Measurements from ENCODE around the gene FKBP14.

FKBP14 gene

DNA sequence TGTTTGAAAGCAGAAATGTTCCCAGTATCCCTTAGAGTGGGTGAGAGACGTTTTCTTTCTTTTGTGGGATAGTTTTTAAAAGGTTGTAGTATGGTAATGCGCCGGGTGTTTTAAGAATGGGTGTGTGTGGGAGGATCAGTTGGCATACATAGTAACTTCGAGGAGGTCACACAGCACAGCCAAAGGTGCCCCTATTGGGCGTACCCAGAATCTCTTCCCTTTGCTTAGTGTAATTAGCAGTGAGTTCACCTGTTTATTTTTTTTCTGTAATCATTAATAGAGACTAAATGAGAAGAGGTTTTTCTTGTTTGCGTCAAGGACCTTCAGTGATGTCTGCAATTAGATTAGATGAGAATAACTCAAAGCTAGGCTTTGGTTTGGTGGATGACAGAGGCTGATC, 3.2 kb upstream of the FKBP14 start:
- H3K4me1 ChIP-seq (ENCODE audit: control insufficient read depth, insufficient read depth, low read length): peaks cover 3% of the 10 kb centered on the region
- H3K27me3 ChIP-seq (ENCODE audit: control insufficient read depth, insufficient read depth, low read length): no peaks in the 10 kb centered on the region
- H3K9me3 ChIP-seq (ENCODE audit: control insufficient read depth, insufficient read depth, low read length): no peaks in the 10 kb centered on the region
- H3K36me3 ChIP-seq (ENCODE audit: control insufficient read depth, insufficient read depth, low read length): no peaks in the 10 kb centered on the region
- no peak overlapping the region for H3K9ac ChIP-seq (ENCODE audit: low read depth, low read length)
- peak overlapping the region; percentile 91 for H3K4me3 ChIP-seq (ENCODE audit: low read depth, low read length)

- no peaks in the 10 kb centered on the region for H3K27me3 ChIP-seq (ENCODE audit: control insufficient read depth, insufficient read depth, low read length)
- peak overlapping the region; percentile 91 for H3K4me3 ChIP-seq (ENCODE audit: low read depth, low read length)
- H3K9ac ChIP-seq (ENCODE audit: low read depth, low read length): peak overlapping the region; percentile 38
- peaks cover 3% of the 10 kb centered on the region for H3K4me1 ChIP-seq (ENCODE audit: control insufficient read depth, insufficient read depth, low read length)
- H3K9me3 ChIP-seq (ENCODE audit: control insufficient read depth, insufficient read depth, low read length): no peaks in the 10 kb centered on the region
- H3K36me3 ChIP-seq (ENCODE audit: control insufficient read depth, insufficient read depth, low read length): no peaks in the 10 kb centered on the region
Measured at GRCh38 chr7:30028749-30029635, 2.5 kb upstream of the FKBP14 start.

- H3K9me3 ChIP-seq (ENCODE audit: control insufficient read depth, insufficient read depth, low read length): no peaks in the 10 kb centered on the region
- peak within 1 kb of the TSS; percentile 38 for H3K9ac ChIP-seq (ENCODE audit: low read depth, low read length)
- H3K4me1 ChIP-seq (ENCODE audit: control insufficient read depth, insufficient read depth, low read length): peaks cover 3% of the 10 kb centered on the region
Measured at GRCh38 chr7:30028216-30028748, 1.8 kb upstream of the FKBP14 start, which contains the start of gene PLEKHA8. Gene PLEKHA8, plus strand, starts transcription at chr7:30028412. Its CDS starts 351 bp downstream, at chr7:30028763.

GRCh38 chr7:30027740-30028215, 1.3 kb upstream of the FKBP14 start:
- no peaks in the 10 kb centered on the region for H3K27me3 ChIP-seq (ENCODE audit: control insufficient read depth, insufficient read depth, low read length)
- H3K36me3 ChIP-seq (ENCODE audit: control insufficient read depth, insufficient read depth, low read length): no peaks in the 10 kb centered on the region
- peak overlapping the region; percentile 28 for H3K9ac ChIP-seq (ENCODE audit: low read depth, low read length)
- H3K4me1 ChIP-seq (ENCODE audit: control insufficient read depth, insufficient read depth, low read length): peaks cover 3% of the 10 kb centered on the region
- peak overlapping the region; percentile 91 for H3K4me3 ChIP-seq (ENCODE audit: low read depth, low read length)
- H3K9me3 ChIP-seq (ENCODE audit: control insufficient read depth, insufficient read depth, low read length): no peaks in the 10 kb centered on the region

More at GRCh38 chr7:30028216-30028748, 1.8 kb upstream of the FKBP14 start, which contains the start of gene PLEKHA8:
- H3K27me3 ChIP-seq (ENCODE audit: control insufficient read depth, insufficient read depth, low read length): no peaks in the 10 kb centered on the region
- peak within 1 kb of the TSS; percentile 91 for H3K4me3 ChIP-seq (ENCODE audit: low read depth, low read length)
- H3K36me3 ChIP-seq (ENCODE audit: control insufficient read depth, insufficient read depth, low read length): no peaks in the 10 kb centered on the region

DNA sequence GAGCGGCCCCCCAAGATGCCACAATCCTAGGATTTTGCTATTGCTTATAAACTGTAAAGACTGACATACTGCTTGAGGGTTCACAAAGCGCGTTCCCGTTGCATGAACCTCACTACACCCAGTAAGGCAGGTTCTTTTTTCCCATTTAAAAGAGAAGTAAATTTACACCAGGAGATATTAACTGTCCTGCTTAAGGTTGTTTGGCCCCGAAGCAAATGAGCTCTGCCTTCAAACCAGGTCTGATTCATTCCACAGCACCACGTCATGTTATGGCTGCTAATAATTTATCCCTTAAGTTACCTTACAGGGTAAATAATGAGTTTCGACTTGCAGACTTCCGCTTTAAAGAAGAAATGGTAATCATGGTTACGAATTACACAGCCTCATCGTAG, 559 bp upstream of the FKBP14 start:
- Histone ChIP-seq H3K4me1 (ENCODE audit: control insufficient read depth, insufficient read depth, low read length) (peaks cover 3% of the 10 kb centered on the region), H3K36me3 (ENCODE audit: control insufficient read depth, insufficient read depth, low read length) (no peaks in the 10 kb centered on the region), H3K27me3 (ENCODE audit: control insufficient read depth, insufficient read depth, low read length) (no peaks in the 10 kb centered on the region), H3K9ac (ENCODE audit: low read depth, low read length) (no peak overlapping the region), H3K4me3 (ENCODE audit: low read depth, low read length) (peak overlapping the region; percentile 91), H3K9me3 (ENCODE audit: control insufficient read depth, insufficient read depth, low read length) (no peaks in the 10 kb centered on the region)

DNA sequence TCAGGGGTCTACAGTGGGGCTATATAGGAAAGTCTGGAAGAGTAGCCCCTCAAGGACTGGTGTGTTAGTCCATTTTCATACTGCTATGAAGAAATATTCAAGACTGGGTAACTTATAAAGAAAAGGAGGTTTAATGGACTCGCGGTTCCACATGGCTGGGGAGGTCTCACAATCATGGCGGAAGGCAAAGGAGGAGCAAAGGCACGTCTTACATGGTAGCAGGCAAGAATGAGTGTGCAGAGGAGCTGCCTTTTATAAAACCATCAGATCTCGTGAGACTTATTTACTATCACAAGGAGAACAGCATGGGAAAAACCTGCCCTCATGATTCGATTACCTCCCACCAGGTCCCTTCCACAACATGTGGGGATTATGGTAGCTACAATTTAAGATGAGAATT, 3.0 kb downstream of the FKBP14 start:
- Histone ChIP-seq H3K9me3 (ENCODE audit: control insufficient read depth, insufficient read depth, low read length) (no peaks in the 10 kb centered on the region), H3K9ac (ENCODE audit: low read depth, low read length) (no peak overlapping the region), H3K36me3 (ENCODE audit: control insufficient read depth, insufficient read depth, low read length) (no peaks in the 10 kb centered on the region), H3K4me1 (ENCODE audit: control insufficient read depth, insufficient read depth, low read length) (peaks cover 3% of the 10 kb centered on the region), H3K4me3 (ENCODE audit: low read depth, low read length) (no peak overlapping the region), H3K27me3 (ENCODE audit: control insufficient read depth, insufficient read depth, low read length) (no peaks in the 10 kb centered on the region)

GRCh38 chr7:30022991-30023390, 3.5 kb downstream of the FKBP14 start:
- Histone ChIP-seq H3K4me1 (ENCODE audit: control insufficient read depth, insufficient read depth, low read length) (peaks cover 3% of the 10 kb centered on the region), H3K9ac (ENCODE audit: low read depth, low read length) (no peak overlapping the region), H3K27me3 (ENCODE audit: control insufficient read depth, insufficient read depth, low read length) (no peaks in the 10 kb centered on the region), H3K36me3 (ENCODE audit: control insufficient read depth, insufficient read depth, low read length) (no peaks in the 10 kb centered on the region), H3K4me3 (ENCODE audit: low read depth, low read length) (no peak overlapping the region), H3K9me3 (ENCODE audit: control insufficient read depth, insufficient read depth, low read length) (no peaks in the 10 kb centered on the region)

DNA sequence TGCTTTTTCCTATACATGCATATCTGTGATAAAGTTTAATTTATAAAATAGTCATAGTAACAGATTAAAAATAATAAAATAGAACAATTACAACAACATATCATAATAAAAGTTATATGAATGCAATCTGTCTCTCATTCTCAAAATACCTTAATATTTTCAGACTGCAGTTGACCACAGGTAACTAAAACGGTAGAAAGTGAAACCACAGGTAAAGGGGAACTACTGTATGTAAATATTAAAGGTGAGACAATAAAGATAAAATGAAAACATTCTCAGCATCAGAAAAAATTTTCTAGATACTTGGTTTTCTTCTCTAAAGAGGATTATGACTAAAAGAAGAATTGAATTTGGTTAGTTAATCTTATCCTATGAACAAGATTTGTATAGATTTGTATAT, 6.0 kb downstream of the FKBP14 start:
- Histone ChIP-seq H3K4me1 (ENCODE audit: control insufficient read depth, insufficient read depth, low read length) (peaks cover 3% of the 10 kb centered on the region), H3K9me3 (ENCODE audit: control insufficient read depth, insufficient read depth, low read length) (no peaks in the 10 kb centered on the region)

DNA sequence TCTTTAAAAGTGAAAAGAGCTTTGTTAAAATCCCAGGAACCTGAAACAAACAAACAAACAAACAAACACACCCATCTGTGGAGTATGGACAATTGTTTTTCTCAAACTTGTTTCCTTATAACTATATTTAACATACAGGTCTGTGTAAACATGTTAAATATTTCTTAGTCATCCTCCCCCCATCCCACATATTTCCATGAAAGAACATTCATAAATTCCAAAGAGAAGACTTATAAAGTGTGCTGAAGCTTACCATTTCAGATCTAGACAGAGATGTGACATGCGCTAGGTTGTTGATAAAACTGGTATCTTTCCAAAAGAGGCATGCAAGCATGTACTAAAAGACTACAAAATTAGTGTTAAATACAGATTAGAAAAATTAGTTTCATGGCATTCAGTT, 6.5 kb downstream of the FKBP14 start:
- no peak overlapping the region for H3K9ac ChIP-seq (ENCODE audit: low read depth, low read length)
- H3K4me1 ChIP-seq (ENCODE audit: control insufficient read depth, insufficient read depth, low read length): peaks cover 3% of the 10 kb centered on the region
- H3K27me3 ChIP-seq (ENCODE audit: control insufficient read depth, insufficient read depth, low read length): no peaks in the 10 kb centered on the region
- H3K9me3 ChIP-seq (ENCODE audit: control insufficient read depth, insufficient read depth, low read length): no peaks in the 10 kb centered on the region
- no peaks in the 10 kb centered on the region for H3K36me3 ChIP-seq (ENCODE audit: control insufficient read depth, insufficient read depth, low read length)
- no peak overlapping the region for H3K4me3 ChIP-seq (ENCODE audit: low read depth, low read length)

More for the DNA sequence above, 6.0 kb downstream of the FKBP14 start:
- H3K27me3 ChIP-seq (ENCODE audit: control insufficient read depth, insufficient read depth, low read length): no peaks in the 10 kb centered on the region
- no peak overlapping the region for H3K4me3 ChIP-seq (ENCODE audit: low read depth, low read length)
- H3K36me3 ChIP-seq (ENCODE audit: control insufficient read depth, insufficient read depth, low read length): no peaks in the 10 kb centered on the region
- no peak overlapping the region for H3K9ac ChIP-seq (ENCODE audit: low read depth, low read length)

- H3K4me1 ChIP-seq (ENCODE audit: control insufficient read depth, insufficient read depth, low read length): no peaks in the 10 kb centered on the region
- no peak overlapping the region for H3K9ac ChIP-seq (ENCODE audit: low read depth, low read length)
- no peaks in the 10 kb centered on the region for H3K27me3 ChIP-seq (ENCODE audit: control insufficient read depth, insufficient read depth, low read length)
- no peaks in the 10 kb centered on the region for H3K9me3 ChIP-seq (ENCODE audit: control insufficient read depth, insufficient read depth, low read length)
- no peaks in the 10 kb centered on the region for H3K36me3 ChIP-seq (ENCODE audit: control insufficient read depth, insufficient read depth, low read length)
- H3K4me3 ChIP-seq (ENCODE audit: low read depth, low read length): no peak overlapping the region
Measured at GRCh38 chr7:30019387-30019786, 7.1 kb downstream of the FKBP14 start.

DNA sequence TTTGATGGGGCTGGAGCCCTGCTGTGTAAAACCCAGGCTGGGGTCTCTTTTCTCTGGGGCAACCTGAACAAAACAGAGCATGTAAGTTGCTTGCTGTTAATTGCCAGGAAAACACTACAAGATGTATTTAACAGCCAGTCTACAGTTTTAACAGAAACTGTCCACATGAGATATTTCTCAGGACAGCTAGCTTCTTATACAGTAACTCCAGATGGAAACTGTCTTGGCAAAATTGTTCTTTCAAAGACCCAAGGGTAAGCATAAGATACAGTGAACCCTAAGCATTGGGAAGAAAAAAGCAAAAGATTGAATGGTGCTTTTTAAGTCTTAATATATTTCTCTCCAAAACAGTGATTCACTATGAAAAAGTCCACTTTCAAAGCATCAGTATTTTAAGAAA, 8.1 kb downstream of the FKBP14 start:
- no peaks in the 10 kb centered on the region for H3K4me1 ChIP-seq (ENCODE audit: control insufficient read depth, insufficient read depth, low read length)
- H3K9ac ChIP-seq (ENCODE audit: low read depth, low read length): no peak overlapping the region
- no peaks in the 10 kb centered on the region for H3K36me3 ChIP-seq (ENCODE audit: control insufficient read depth, insufficient read depth, low read length)
- no peaks in the 10 kb centered on the region for H3K9me3 ChIP-seq (ENCODE audit: control insufficient read depth, insufficient read depth, low read length)
- no peak overlapping the region for H3K4me3 ChIP-seq (ENCODE audit: low read depth, low read length)
- H3K27me3 ChIP-seq (ENCODE audit: control insufficient read depth, insufficient read depth, low read length): no peaks in the 10 kb centered on the region

DNA sequence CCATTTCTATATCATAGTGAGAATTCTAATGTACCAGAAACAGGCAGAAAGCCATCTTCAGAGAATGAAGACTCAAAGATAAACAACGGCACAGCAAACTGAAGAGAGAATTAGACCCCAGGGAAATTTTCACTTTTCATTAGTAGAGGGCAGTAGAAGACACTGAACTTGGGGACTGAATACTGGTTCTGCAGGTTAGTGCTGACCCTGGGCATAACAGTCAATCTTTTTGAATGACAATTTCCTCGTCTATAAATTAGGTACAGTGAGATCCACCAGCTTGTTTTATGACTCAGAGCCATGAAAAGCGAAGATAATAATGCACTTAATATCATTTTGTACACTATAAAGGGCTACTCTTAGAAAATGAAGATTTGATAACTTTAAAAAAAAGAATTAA, 13.7 kb downstream of the FKBP14 start:
- Histone ChIP-seq H3K9ac (ENCODE audit: low read depth, low read length) (no peak overlapping the region), H3K4me1 (ENCODE audit: control insufficient read depth, insufficient read depth, low read length) (no peaks in the 10 kb centered on the region), H3K36me3 (ENCODE audit: control insufficient read depth, insufficient read depth, low read length) (no peaks in the 10 kb centered on the region), H3K4me3 (ENCODE audit: low read depth, low read length) (no peak overlapping the region), H3K27me3 (ENCODE audit: control insufficient read depth, insufficient read depth, low read length) (no peaks in the 10 kb centered on the region), H3K9me3 (ENCODE audit: control insufficient read depth, insufficient read depth, low read length) (no peaks in the 10 kb centered on the region)
